HepG2 (cell line): ENCODE measurements around the gene MTCH2.

Source experiments
- ATF2 ChIP-seq: sonication (generic); formaldehyde crosslinking; IDR thresholded peaks from 2 replicates; pipeline ENCODE4 v1.4.0; 2020; ENCODE audit warnings: missing genetic modification reagents
- CTCF ChIP-seq: sonication (generic); formaldehyde crosslinking; IDR thresholded peaks from 2 replicates; pipeline ENCODE4 v1.5.0; 2020; ENCODE audit warnings: mild to moderate bottlenecking, missing genetic modification reagents, moderate library complexity
- NFIC ChIP-seq: IDR thresholded peaks from 2 replicates; pipeline ENCODE4 v1.6.1; 2012; ENCODE audit warnings: mild to moderate bottlenecking, low read length, inconsistent platforms
- NR2F6 ChIP-seq, 2 experiments: IDR thresholded peaks; 2 replicates each; pipeline ENCODE4 v1.6.1; 2016; ENCODE audit warnings: antibody characterized with exemption in 1 of 2, mild to moderate bottlenecking in 1 of 2
- PBX3 ChIP-seq: sonication (generic); formaldehyde crosslinking; IDR thresholded peaks from 2 replicates; pipeline ENCODE4 v1.8.1; 2023; ENCODE audit warnings: missing genetic modification reagents, inconsistent platforms, borderline replicate concordance
- POLR2A ChIP-seq, 2 experiments: IDR thresholded peaks; 2 replicates each; pipeline ENCODE4 v1.6.1; 2011; ENCODE audit warnings: low read depth in 2 of 2, low read length in 2 of 2, mild to moderate bottlenecking in 1 of 2, moderate library complexity in 1 of 2; ENCODE audit not compliant: insufficient read depth in 1 of 2
- SMARCC2 ChIP-seq: fragments of 450-650 bp; IDR thresholded peaks from 2 replicates; pipeline ENCODE4 v1.6.1; 2017; ENCODE audit warnings: antibody characterized with exemption, mild to moderate bottlenecking
- ZNF296 ChIP-seq: sonication (generic); formaldehyde crosslinking; conservative IDR thresholded peaks from 2 replicates; pipeline ENCODE4 v1.5.0; 2020; ENCODE audit warnings: mild to moderate bottlenecking, missing genetic modification reagents
- TF ChIP-seq, protein P1 (sequence below): sonication (generic); formaldehyde crosslinking; IDR thresholded peaks from 2 replicates; pipeline ENCODE4 v1.4.0; 2020; ENCODE audit warnings: missing genetic modification reagents

GRCh38 chr11:47649276-47649675 is 6.9 kb upstream of the MTCH2 start:
- TF ChIP-seq ATF2 (CRISPR knock-in tag) (no peak), PBX3 (CRISPR knock-in tag) (no peak), CTCF (CRISPR knock-in tag) (no peak), ZNF296 (CRISPR knock-in tag) (no peak), POLR2A (IDR thresholded peaks at IDR 0.05; ENCODE audit: insufficient read depth in 1 of 2, low read depth in 2 of 2, low read length in 2 of 2) (no peak), SMARCC2 (no peak), NR2F6 (IDR thresholded peaks at IDR 0.05) (no peak), NR2F6 (CRISPR knock-in tag; IDR thresholded peaks at IDR 0.05) (no peak), NFIC (no peak)
- TF ChIP-seq, protein P1, sequence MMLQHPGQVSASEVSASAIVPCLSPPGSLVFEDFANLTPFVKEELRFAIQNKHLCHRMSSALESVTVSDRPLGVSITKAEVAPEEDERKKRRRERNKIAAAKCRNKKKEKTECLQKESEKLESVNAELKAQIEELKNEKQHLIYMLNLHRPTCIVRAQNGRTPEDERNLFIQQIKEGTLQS: no peak
